Limb (tissue), 2 donors: ENCODE measurements around the gene SMAGP.
A peak's percentile ranks its signal among the peaks of the same experiment; 100 is the strongest.
"Not testable (repeated sequence)": the region's sequence is repeated elsewhere in the genome, so short reads cannot be mapped to it uniquely, and the experiment has no call there.

ENCODE experiments used
- DNase-seq, 2 donors: peaks; one replicate each; pipeline ENCODE4 v3.0.0-alpha.2; 2016; ENCODE audit errors: extremely low spot score in 2 of 2

Gene SMAGP

DNA sequence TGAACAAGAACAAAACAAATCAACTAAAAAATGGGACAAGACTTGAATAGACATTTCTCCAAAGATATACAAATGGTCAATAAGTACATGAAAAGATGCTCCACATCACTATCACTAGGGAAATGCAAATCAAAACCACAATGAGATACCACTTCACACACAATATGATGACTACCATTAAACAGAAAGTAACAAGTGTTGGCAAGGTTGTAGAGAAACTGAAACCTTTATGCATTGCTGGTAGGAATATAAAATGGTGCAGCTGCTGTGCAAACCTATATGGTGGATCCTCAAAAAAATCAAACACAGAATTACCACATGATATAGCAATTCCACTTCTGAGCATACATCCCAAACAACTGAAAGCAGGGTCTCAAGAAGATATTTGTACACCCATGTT, 5.2 kb downstream of the SMAGP start:
- no peak for DNase-seq

DNA sequence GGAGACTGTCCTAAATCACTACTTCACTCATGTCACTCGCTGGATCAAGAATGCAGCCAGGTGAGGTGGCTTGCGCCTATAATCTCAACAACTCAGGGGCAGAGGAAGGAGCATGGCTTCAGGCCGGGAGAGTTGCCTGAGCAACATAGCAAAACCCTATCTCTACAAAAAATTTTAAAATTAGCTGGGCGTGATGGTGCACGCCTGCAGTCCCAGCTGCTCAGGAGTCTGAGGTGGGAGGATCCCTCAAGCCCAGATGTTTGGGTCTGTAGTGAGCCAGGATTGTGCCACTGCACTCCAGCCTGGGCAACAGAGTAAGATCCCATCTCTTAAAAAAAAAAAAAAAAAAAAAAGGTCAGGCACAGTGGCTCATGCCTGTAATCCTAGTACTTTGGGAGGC, 5.9 kb downstream of the SMAGP start:
- DNase-seq, result no peak

DNA sequence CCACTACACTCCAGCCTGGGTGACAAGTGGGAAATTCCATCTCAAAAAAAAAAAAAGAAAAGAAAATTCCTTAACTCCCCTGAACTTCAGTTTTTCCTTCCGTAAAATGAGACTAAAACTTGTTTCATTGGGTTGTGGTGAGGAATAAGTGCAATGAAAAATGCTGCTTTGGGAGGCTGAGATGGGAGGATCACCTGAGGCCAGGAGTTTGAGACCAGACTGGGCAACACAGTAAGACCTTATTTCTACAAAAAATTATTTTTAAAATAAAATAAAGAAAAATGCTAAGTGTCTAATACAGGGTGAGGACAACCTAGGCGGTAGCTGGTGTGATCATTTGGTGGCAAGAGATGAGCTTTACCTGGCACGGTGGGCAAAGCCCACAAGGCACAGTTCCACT, 6.9 kb downstream of the SMAGP start:
- no peak for DNase-seq

DNA sequence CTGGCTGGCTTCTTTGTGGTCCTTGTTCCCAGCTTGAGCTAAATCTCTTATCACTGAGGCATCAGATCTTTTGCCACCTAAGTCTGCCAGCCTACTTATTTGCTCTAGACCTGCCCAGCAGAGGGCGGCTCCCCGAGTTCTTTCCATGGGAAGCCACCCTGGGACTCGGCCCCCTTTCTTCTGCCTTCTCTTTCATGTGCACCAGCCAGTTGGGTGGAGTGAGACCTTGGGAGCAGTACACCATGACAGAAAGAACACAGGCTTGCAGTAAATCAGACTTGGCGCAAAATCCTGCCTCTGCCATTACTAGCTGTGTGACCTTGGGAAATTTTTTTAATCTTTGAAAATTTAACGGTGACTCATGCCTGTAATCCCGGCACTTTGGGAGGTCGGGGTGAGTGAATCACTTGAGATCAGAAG, 7.4 kb downstream of the SMAGP start:
- DNase-seq, result no peak

DNA sequence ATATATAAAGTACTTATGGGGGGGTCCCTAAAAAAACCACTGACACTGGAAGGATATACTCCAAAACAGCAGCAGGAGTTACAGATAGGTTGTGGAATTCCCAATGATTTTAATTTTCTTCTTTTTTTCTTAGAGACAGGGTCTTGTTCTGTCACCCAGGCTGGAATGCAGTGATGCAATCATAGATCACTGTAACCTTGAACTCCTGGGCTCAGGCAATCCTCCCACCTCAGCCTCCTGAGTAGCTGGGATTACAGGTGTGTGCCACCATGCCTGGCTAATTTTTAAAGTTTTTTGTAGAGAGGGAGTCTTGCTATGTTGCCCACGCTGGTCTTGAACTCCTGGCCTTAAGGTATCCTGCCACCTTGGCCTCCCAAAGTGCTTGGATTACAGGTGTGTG, 10.6 kb downstream of the SMAGP start:
- DNase-seq, result not testable (repeated sequence)

DNA sequence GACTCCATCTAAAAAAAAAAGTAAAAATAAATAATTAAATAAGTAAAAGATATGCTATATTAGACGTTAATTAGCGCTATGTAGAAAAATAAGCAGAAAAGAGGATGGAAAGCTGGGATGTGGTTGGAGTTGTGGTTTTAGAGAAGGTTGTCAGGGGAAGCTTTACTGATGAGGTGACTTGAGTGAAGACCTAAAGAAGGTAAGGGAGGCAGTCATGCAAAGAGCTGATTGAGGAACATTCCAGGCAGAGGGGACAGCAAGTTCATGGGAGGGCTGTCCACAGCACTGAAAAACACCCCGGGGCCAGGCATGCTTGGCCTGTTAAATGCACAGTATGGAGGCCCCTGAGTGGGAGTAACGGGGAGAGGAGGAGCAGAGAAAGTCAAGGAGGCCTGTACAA, 15.7 kb downstream of the SMAGP start:
- no peak for DNase-seq

DNA sequence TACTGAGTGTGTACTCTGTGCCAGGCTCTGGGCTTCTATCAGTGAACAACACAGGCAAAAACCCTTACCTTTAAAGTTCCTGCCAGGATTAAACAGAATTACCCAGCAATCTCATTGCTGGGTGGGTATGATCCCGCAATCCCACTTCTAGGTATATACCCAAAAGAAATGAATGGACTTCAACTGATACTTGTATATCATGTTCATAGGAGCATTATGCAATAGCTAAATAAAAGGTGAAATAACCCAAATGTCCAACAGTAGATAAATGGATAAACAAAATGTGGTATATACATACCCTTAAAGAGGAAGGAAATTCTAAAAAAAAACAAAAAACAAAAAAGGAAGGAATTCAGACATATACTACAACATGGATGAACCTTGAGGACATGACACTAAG, 16.9 kb downstream of the SMAGP start:
- no peak for DNase-seq

DNA sequence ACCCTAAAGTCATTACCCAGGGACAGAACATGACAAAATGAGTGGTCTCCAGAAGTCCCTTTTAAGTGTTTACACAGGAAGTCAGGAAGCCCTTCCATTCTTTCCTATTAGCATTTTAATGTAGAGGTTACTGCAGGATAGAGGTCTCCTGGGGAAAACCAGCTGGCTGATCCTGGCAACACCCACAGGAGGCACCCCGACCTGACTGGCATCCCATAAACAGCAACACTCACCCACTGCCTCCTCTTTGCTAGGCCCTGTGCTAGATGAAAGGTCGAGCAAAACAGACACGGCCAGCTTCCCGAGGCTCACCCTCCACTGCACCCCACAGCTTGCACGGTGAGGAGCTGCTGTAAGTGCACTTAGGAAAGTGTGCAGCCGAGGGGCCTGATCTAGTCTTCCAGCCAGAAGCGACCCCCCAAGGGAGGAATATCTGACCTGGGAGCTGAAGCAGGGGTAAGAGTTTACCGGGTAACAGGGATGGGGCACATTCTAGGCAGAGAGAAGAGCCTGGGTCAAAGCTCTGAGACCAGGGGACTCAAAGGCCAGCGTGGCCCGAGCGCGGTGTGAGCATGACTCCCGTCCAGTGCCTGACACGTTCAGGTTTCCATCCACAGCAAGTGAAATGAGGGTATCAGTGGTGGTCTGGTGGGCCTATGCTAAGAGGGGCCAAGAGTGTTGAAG, 22.6 kb downstream of the SMAGP start:
- DNase-seq, result no peak

DNA sequence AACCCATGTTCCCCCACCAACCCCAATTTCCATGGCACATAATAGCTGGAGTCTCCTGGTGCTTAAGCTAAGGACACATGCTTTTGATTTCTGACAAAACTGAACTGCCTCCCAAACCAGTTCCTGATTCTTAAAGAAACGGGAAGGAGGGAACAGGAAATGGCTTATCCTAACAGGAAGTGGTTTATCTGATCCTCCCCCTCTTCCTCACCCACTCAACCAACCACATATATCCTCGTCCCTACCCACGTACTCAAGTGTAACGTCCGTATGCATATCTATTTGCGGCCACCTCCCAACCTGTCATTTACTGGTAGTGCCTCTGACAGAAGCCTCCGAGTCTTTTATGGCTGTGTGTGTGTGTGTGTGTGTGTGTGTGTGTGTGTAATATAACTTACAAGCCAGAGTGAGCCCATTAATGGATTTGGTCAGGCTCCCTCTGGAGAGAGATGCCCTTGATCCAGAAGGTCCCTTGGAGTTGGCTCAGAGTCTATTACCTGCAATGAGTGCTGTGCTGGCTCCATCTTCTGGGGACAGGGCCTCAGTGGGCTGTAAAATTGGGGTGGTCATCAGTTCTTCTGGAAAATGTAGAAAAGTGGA, 23.9 kb downstream of the SMAGP start:
- no peak for DNase-seq

DNA sequence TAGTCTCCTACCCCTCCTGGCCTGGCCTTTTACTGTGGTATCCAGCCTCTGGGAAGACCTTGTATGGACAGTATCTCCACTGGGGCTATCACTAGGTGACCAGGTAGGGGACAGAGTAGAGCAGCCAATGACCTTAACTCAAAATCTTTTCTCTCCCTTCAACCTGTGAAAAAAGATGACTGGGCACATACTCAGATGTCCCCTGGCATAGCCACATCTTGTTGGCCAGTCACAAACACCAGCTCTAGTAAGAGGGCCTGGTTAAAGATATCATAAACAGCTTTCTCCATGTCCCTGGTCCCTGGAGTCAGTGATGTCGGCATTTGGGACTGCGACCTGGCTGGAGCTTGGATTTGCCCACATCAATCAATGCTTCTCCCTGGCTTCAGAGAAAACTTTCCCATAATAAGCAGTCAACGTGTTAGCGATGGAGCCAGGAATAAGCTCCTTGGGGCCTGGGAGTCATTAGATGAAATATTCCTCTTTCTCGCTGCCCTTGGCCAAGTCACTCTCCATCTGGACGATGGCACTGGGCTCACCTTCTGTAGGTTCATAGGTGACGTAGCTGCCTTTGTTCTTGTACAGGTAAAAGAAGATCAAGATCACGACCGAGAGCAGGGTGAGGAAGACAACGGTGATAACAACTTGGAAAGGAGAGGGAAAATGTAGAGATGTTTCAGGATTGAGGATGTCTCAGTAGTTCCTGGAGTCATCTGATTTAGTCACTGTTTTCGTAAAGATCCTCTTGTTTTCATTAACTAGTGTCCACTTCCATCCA, 24.6 kb downstream of the SMAGP start:
- DNase-seq, result no peak

DNA sequence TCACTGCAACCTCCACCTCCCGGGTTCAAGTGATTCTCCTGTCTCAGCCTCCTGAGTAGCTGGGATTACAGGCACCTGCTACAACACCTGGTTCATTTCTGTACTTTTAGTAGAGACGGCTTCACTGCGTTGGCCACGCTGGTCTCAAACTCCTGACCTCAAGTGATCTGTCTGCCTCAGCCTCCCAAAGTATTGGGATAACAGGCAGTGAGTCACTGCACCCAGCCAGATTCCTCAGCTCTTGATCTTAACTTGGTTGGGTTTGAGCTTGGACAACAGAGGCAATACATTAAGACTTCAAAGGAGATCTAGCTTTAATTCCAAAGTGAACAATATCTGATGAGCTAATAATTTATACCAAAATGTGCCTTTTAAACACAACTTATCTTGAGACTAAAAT, 25.9 kb downstream of the SMAGP start:
- DNase-seq, result no peak

DNA sequence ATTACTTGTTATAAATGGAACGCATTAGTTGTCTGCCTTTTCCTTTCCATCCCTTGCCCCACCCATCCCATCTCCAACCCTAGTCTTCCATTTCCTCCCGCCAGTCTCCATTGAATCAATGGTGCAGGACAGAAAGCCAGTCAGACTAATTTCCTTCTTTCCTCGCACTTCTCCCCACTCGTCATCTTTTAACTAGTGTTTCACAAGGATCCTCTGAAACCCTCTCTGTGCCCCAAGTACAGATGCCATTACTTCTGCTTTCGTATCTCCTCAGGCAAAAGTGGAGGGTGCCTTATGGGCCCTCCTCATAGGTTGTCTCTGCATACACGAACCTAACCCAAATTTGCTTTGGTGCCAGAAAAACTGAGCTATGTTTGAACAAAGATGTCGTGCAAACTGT, 27.3 kb downstream of the SMAGP start:
- no peak for DNase-seq

DNA sequence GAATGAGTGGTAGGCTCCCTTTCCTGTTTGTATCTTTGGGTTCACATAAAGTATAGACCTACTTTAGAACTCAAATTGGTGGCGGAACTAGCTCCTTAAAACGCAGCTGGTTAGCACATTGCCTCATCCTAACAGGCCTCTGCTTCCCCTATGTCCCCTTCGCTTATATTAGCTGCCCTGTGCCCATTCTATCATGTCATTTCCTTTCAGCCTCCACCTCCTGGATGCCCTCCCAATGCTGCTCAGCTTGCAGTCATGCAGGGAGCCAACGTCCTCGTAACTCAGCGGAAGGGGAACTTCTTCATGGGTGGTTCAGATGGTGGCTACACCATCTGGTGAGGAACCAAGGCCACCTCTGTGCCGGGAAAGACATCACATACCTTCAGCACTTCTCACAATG, 28.1 kb downstream of the SMAGP start:
- no peak for DNase-seq

DNA sequence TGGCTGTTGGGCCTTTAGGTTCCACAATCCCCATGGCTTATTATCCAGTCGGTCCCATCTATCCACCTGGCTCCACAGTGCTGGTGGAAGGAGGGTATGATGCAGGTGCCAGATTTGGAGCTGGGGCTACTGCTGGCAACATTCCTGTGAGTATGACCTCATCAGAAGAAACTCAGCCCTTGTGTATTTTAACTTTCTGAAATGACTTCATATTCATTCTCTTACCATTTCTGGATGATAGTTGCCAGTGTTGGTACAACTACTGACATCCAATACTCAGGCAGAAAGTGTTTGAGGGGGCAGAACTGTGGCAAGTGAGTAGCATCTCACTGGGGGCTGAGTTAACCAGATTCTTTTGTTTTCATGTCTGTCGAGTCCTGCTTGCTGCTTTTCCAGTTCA, 29.2 kb downstream of the SMAGP start:
- DNase-seq, result no peak

DNA sequence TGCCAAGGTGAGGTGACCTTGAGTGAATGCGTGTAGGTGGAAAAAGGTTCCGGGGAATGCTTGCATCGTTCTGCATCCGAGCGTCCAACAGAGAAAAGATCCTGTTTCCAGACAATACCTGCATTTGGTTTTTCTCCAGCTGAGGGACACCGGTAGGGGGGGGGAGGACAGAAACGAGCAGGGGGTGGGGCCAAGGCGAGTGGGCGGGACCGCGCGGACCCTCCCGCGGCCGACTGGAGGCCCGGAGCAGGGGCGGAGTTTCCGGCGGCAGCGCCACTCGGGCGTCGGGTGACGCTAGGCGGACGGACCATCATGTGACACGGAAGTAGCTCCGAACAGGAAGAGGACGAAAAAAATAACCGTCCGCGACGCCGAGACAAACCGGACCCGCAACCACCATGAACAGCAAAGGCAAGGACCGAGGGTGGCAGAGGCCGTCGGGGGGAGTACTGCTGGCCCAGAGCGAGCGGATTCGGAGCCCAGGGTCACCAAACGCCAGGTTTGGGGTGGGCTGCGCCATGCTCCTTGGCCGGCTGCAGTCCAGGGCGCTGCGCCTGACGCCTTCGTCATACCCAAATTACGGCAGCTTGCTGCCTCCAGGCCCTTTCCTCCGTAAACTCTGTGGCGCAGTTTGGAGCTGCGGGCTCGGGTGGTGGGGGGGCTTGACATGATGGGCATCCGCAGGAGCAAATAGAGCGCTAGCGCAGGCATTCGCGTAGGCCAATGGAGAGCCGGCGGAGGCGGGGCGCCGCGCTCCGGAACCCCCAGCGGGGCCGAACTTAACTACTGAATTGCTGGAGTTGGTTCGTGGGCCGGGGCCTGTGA, 31.5 kb downstream of the SMAGP start, which contains the start of gene DAZAP2:
Gene DAZAP2 (plus strand): TSS at position 317 of the 825 bp plus-strand sequence. CDS start 82 bp downstream, at position 399.
- DNase-seq, result peak; percentile 94 to 96

DNA sequence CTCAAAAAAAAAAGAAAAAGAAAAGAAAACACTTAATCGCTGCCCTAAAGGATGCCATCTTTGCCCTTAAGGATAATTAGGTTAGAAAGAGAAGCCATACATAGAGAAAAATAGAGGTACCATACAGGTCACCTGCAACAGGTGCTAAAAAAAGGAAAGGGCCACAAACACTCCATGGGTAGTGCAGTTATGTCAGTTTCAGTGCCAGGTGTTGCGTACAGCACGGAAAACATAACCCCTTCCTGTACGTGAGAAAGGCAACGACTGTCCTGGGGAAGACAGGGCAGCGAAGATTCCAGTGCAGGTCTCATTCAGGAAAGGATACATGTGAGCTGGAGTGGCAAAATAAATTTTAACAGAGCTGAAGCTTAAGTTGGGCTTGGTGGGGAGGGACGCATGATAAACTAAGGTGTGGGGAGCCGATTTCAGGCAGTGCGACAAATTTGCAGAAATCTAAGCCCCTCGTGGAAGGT, 32.1 kb downstream of the SMAGP start:
- DNase-seq, result no peak

DNA sequence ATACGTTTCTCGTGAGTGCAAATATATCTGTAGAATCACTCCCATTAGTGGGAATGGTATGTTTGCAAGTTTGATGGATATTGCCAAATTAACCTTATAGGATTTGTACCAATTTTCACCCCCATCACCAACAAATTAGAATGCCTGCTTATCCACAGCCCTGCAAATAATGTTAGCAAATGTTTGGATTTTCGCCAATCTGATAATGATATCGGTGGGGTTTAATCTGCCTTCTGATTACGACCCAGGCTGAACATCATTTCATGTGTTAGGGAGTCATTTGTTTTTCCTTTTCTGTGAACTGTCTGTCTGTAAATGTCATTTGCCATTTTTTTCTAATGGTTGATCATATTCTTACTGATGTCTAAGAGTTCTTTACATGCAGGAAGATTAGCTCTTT, 35.7 kb downstream of the SMAGP start:
- no peak for DNase-seq

DNA sequence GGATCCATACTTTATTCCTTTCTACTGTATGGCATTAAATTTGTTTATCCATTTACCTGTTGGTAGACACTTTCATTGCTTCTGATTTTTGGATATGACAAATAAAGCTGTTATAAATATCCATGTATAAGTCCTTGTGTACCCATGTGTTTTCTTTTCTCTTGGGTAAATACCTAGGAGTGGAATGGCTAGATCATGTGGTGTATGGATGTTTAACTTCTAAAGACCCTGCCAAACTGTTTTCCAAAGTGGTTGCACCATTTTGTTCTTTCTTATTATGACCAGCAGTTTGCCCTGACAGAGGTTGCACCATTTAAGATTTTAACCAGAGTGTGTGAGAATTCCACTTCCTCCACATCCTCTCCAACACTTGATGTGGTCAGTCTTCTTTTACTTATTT, 37.6 kb downstream of the SMAGP start:
- no peak for DNase-seq

DNA sequence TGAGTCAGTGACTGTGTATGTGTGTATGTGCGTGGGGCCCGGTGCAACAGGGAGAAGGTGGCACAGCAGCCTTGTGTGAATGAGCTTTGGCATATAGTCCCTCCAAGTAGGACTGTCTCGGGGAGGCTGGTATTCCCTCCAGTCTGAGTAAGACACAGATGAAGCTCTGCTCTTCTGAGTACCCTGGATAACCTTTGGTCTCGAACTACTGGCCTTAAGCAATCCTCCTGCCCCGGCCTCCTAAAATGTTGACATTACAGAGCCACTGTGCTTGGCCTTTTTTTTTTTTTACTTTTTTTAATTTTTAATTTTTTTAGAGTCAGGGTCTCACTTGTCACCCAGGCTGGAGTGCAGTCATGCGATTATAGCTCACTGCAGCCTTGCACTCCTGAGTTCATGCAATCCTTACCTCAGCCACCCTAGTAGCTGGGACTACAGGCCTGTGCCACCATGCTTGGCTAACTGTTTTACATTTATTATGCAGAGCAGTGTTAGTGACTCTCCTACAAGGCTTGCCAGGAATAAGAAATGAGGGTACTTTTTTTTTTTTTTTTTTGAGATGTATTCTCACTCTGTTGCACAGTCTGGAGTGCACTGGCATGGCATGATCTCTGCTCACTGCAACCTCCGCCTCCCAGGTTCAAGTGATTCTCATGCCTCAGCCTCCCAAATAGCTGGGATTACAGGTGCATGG, 41.0 kb downstream of the SMAGP start:
- DNase-seq, result no peak

DNA sequence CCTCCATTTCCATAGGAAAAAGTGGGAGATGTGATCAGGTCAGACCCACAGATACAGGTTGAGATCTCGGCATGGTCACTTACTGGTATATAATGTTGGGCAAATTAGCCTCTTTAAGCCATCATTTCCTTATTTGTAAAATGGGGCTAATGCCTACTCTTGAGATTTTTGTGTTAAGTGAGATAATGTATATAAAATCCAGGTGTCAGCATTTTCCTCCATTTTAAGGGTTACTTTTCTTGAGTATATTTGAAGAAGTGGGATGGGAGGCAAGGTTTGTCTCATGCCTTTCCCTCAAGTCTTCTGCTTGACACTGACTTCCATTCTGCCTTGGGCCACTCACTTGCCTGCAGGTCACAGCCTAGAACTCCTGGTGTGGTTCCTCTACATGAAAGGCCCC, 42.3 kb downstream of the SMAGP start:
- no peak for DNase-seq

DNA sequence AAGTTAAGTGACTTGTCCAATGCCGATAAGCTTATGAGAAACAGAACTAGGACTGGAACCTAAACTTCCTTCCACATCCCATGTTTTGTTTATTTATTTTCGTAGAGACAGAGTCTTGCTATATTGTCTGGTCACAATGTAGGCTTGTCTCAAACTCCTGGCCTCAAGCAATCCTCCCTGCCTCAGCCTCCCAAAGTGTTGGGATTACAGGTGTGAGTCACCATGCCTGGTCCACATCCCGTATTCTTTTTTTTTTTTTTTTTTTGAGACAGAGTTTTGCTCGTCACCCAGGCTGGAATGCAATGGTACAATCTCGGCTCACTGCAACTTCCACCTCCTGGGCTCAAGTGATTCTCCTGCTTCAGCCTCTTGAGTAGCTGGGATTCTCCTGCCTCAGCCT, 43.1 kb downstream of the SMAGP start:
- DNase-seq, result not testable (repeated sequence)
